Measurements from ENCODE around the gene NGEF.
"Not testable (repeated sequence)": the region's sequence is repeated elsewhere in the genome, so short reads cannot be mapped to it uniquely, and the experiment has no call there.

The NGEF gene

DNA sequence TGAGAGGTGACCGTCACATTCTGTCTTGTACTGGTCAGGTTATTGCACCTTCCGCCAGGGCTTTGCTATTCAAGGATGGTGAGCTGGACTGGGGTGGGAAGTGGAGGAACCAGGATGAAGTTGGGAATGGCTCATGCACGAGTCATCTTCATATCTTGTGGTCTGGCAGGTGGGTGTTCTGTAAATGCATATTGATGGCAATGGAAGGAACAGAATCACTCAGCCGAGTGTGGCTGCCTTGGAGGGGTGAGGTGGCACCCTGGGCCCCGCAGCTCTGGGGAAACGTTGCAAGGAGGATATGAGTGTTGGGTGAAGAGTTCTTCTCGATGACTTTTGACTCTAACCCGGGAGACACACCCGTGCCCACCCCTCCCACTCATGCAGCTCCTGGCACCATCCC is 20.6 kb upstream of the NGEF start:
- Mint-ChIP-seq H3K4me1 (no peaks in the 10 kb centered on the region), H3K27me3 (no peaks in the 10 kb centered on the region), H3K27ac (no peak overlapping the region), H3K9me3 (no peaks in the 10 kb centered on the region), H3K4me3 (no peak overlapping the region)
- ATAC-seq, result no peak
- DNase-seq, result no peak

DNA sequence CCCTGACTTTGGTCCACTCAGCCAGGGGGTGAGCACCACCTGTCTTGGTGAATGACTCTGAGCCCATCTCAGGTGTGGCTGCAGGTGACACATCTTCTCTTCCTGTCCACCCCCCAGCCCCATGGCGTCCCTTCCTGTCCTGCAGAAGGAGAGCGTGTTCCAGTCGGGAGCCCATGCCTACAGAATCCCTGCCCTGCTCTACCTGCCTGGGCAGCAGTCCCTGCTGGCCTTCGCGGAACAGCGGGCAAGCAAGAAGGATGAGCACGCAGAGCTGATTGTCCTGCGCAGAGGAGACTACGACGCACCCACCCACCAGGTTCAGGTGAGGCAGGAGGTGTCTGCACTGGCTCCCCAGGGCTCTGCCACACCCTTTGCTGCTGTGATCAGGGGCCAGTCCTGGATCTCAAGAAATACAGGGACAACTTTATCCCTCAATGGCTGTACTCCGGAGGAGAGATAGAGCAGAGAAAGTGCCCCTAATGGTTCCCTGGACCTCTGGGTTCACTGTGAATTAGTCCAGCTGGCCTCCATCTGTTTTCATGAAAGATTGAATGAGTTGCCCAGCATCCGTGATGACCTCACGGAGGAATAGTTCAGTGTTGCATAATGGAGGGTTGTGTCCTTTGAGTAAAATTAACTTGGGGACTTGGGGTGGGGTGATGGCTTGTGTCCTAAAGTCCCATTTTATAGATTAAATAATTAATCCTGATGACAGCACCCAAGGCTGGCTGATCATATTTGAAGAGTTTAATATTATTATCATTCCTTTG is 19.7 kb upstream of the NGEF start, which contains the start of gene NEU2:
Gene NEU2 (plus strand): TSS at position 122 of the 770 bp plus-strand sequence. CDS start 0 bp downstream, at position 122.
- ATAC-seq, result no peak
- Mint-ChIP-seq H3K27ac (peak within 1 kb of the TSS; percentile 15 to 69), H3K9me3 (no peaks in the 10 kb centered on the region), H3K4me3 (no peak within 1 kb of the TSS), H3K4me1 (no peaks in the 10 kb centered on the region), H3K27me3 (no peaks in the 10 kb centered on the region)
- DNase-seq, result no peak

DNA sequence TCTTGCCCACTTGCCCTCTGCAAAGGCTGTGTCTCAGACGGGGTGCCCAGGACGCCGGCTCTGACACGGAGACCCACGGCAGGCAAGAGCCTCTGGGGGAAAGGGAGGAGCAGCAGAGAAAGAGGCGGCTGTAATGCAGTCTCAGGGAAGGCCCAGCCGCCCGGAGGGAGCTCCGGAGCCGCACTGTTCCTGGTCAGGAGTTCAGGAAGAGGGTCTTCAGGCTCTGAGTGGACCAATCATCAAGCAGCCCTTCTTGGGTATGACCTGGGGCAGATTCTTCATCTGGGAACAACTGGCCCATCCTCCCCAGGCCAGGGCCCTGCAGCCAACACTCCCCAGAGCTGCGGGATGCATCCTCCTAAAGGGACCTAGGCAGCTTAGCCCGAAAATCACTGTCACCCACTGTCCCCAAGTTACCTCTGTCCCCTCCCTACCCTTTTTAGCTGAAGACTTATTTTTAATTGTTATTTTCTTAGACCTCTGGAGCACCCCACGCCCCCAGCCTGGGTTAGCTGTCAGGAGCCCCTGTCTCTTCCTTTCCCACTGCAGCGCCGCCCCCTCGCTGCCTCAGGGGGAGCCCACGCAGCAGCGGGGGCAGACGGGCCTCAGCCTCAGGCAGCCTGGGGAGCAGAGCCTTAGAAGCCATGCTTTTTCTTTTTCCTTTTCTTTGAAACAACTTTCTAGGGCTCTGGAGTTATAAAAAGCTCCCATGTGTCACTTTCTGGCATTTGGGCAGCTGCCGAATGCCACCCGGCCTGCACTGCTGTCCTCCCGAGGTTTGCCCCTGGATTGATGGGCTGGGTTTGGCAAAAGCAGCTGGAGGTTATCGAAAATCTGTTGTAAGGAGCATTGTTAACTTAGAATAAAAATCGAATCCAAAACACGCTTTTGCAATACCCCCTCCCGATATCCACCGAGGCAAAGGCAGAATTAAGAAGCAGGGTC is 18.8 kb upstream of the NGEF start:
- H3K4me3 Mint-ChIP-seq, result no peak overlapping the region
- no peaks in the 10 kb centered on the region for H3K4me1 Mint-ChIP-seq
- H3K27me3 Mint-ChIP-seq, result no peaks in the 10 kb centered on the region
- ATAC-seq, result no peak
- DNase-seq, result no peak
- no peaks in the 10 kb centered on the region for H3K9me3 Mint-ChIP-seq
- H3K27ac Mint-ChIP-seq, result peak overlapping the region; percentile 15 to 69

DNA sequence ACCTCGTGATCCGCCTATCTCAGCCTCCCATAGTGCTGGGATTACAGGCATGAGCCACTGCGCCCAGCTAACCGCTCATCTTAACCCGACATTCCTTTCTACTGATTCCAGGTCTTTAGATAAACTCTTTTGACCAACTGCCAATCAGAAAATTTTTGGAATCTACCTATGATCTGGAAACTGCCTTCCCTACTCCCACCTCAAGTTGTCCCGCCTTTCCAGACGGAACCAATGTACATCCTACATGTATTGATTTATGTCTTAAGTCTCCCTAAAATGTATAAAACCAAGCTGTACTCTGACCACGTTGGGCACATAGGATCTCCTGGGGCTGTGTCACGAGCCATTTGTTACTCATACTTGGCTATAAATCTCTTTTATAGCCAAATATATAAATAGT is 16.3 kb upstream of the NGEF start:
- Mint-ChIP-seq H3K27me3 (no peaks in the 10 kb centered on the region), H3K27ac (no peak overlapping the region), H3K4me3 (no peak overlapping the region), H3K9me3 (no peaks in the 10 kb centered on the region), H3K4me1 (no peaks in the 10 kb centered on the region)
- ATAC-seq (no peak), DNase-seq (no peak)

DNA sequence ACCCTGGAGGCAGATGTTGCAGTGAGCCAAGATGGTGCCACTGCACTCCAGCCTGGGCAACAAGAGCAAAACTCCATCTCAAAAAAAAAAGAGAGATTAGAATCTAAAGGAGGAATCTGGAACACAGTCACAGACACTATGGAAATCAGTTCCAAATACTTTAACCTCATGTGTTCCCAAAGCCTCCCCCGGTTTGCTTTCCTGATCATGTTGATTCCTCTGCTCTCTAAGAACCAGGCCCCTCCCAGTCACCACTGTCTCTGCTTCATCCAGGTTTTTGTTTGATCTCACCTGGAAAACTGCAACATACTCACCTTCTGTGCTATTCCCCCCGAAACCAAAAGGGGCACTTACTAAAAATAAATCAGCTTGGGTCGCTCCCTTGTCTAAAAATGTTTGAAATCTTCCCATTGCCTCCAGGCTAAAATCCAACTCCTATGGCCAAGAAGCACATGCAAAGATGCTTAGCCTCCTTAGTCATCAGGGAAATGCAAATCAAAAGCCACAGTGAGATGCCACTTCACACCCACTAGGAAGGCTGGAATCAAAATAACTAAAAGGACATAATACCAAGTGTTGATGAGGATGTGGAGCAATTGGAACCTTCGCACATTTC is 13.2 kb upstream of the NGEF start:
- Mint-ChIP-seq H3K4me3 (no peak overlapping the region), H3K27ac (no peak overlapping the region), H3K9me3 (no peaks in the 10 kb centered on the region), H3K27me3 (no peaks in the 10 kb centered on the region), H3K4me1 (no peaks in the 10 kb centered on the region)
- ATAC-seq (no peak), DNase-seq (no peak)

DNA sequence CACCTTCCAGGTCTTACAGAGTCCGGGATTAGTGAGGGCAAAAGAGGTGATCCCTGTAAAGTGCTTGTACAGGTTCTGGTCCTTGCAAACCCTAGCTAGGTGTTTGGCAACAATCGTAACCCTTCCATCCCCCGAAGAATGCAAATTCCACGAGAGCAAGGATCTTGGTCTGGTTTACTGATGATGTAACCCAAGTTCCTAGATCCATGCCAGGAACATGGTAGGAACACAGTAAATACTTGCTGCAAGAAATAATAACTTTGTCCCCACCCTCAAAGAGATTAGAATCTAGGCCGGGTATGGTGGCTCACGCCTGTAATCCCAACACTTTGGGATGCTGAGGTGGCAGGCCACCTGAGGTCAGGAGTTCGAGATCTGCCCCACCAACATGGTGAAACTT is 12.7 kb upstream of the NGEF start:
- Mint-ChIP-seq H3K4me3 (no peak overlapping the region), H3K9me3 (no peaks in the 10 kb centered on the region), H3K4me1 (no peaks in the 10 kb centered on the region), H3K27ac (no peak overlapping the region), H3K27me3 (no peaks in the 10 kb centered on the region)
- ATAC-seq (no peak), DNase-seq (no peak)

DNA sequence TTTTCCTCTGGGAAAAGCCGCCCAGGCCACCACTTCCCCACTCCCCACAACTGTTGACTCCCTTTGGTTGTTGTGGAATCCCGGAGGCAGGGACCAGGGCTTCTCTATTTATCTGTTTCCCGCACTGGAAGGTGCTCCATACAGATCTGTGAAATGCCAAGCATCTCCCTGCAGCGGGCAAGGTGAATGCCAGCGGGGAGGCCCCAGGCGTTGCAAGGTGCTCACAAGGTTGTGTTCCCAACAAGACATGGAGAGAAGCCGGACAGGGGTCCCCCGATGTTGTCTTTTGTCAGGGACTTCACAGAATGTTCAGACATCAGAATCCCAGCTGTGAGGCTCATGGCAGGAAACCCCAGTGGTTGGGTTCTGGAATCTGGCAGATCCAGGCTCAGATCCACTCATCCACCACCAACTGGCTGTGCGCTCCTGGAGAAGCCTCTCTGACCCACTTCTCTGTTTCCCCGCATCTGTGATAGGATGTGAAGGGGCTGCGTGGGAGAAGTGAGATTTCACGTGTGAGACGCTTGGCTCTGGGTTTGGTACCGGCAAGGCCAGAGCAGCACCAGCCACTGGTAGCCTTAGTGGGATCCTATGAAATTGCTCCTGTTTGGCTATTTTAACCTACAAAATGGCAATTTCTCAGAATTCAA is 10.8 kb upstream of the NGEF start:
- H3K9me3 Mint-ChIP-seq, result no peaks in the 10 kb centered on the region
- H3K4me3 Mint-ChIP-seq, result no peak overlapping the region
- DNase-seq (no peak), ATAC-seq (no peak)
- no peaks in the 10 kb centered on the region for H3K4me1 Mint-ChIP-seq
- no peaks in the 10 kb centered on the region for H3K27me3 Mint-ChIP-seq
- no peak overlapping the region for H3K27ac Mint-ChIP-seq

DNA sequence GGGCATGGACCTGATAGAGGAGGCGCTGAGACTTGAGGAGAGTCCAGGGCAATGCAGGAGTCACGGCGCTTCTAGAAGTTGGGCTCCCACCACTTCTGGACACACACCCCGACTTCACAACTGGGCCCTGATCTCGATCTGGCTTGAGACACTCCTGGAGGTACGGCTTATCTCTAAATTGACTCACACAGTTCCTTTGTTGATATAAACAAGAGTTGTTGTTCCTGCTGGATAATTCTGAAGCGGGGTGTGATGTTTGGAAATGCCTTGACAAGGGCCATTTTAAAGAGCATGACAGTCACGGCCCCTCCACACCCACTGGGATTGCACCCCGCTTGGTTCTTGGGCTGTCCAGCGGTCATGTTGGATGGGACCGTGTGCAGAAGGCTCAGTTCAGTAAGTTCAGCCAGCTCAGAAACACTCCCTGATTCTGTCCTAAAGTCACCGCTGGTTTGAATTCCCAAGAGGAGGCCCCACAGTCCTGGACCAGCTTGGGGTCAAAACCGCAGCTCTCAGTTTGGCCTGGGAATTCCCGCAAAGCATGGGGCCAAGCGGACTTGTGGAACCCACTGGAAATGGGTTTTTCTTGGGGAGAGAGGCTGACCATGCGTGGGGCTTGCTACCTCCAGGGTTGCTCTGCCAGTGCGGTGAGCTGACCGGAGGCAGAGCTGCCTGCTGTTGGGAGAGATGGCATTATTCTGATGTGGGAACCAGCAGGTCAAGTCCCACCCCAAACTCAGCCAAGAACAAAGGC is 10.1 kb upstream of the NGEF start:
- ATAC-seq (no peak), DNase-seq (no peak)
- H3K9me3 Mint-ChIP-seq, result no peaks in the 10 kb centered on the region
- H3K27me3 Mint-ChIP-seq, result no peaks in the 10 kb centered on the region
- H3K27ac Mint-ChIP-seq, result no peak overlapping the region
- H3K4me3 Mint-ChIP-seq, result no peak overlapping the region
- no peaks in the 10 kb centered on the region for H3K4me1 Mint-ChIP-seq

DNA sequence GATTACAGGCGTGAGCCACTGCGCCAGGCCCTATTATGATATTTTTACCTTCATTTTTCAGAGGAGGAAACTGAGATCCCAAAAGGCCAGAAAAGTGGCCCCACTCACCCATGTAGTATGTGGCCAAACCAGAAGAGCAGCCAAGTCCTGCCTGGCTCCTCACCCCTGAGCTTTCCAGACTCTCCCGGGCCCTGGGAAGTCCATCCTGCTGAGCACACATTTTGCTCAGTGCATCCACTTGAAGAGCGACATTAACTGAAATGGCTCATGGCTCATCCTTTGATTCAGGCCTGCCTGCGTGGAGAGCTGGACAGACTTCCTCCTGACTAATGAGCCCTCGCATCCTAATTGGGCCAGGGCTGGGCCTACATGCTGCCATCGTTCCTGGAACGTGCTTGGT is 9.5 kb upstream of the NGEF start:
- Mint-ChIP-seq H3K4me1 (no peaks in the 10 kb centered on the region), H3K27ac (no peak overlapping the region), H3K4me3 (no peak overlapping the region), H3K9me3 (peaks cover 0 to 2% of the 10 kb centered on the region in 2 donors), H3K27me3 (no peaks in the 10 kb centered on the region)
- ATAC-seq (no peak), DNase-seq (no peak)

DNA sequence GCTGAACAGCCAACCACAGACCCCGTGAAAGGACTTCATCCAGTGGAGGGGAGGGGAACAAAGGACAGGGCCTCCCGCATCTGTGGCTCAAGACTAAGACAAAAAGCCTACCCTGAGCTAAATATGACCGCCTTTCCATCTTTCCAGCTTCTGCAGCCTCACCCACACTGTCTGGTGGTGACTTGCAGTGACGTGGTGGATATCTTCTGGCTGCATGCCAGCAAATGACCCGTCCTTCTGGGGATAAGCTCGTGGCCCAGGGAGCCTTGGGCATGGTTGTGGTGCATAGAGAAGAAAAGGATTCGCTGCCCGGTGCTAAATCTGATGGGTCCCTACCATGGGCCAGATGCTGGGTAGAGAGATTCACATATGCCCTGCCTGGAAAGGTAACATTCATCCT is 8.7 kb upstream of the NGEF start:
- no peak for DNase-seq
- peaks cover 0 to 6% of the 10 kb centered on the region in 2 donors for H3K9me3 Mint-ChIP-seq
- no peak for ATAC-seq
- H3K4me1 Mint-ChIP-seq, result no peaks in the 10 kb centered on the region
- no peak overlapping the region for H3K4me3 Mint-ChIP-seq
- no peak overlapping the region for H3K27ac Mint-ChIP-seq
- no peaks in the 10 kb centered on the region for H3K27me3 Mint-ChIP-seq

DNA sequence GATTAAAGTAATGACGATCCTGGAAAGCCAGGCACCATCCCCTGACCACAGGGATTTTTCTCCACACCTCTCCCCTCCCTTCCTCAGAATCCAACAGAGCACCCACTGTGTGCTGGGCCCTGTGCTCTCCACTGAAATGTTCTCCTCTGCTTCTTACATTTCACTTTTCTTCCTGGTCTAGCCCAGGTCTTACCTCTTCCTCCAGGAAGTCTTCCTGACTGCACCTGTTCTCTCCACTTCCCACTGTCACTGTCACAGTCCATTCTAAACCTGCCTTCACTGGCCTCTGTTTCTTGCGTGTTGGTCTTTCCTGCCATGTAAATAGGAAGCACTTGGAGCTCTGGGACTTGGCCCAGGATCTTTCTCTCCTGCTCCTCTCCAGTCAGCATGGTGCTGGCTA is 7.4 kb upstream of the NGEF start:
- ATAC-seq, result no peak
- no peak for DNase-seq
- Mint-ChIP-seq H3K27me3 (no peaks in the 10 kb centered on the region), H3K4me3 (no peak overlapping the region), H3K4me1 (no peaks in the 10 kb centered on the region), H3K27ac (no peak overlapping the region), H3K9me3 (peaks cover 0 to 9% of the 10 kb centered on the region in 2 donors)

DNA sequence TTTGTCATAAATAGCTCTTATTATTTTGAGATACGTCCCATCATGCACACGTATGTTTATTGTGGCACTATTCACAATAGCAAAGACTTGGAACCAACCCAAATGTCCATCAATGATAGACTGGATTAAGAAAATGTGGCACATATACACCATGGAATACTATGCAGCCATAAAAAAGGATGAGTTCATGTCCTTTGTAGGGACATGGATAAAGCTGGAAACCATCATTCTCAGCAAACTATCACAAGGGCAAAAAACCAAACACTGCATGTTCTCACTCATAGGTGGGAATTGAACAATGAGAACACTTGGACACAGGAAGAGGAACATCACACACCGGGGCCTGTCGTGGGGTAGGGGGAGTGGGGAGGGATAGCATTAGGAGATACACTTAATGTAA is 6.6 kb upstream of the NGEF start:
- peaks cover 0 to 16% of the 10 kb centered on the region in 2 donors for H3K9me3 Mint-ChIP-seq
- not testable (repeated sequence) for DNase-seq, H3K4me3 Mint-ChIP-seq, ATAC-seq, H3K27ac Mint-ChIP-seq, H3K27me3 Mint-ChIP-seq, H3K4me1 Mint-ChIP-seq

DNA sequence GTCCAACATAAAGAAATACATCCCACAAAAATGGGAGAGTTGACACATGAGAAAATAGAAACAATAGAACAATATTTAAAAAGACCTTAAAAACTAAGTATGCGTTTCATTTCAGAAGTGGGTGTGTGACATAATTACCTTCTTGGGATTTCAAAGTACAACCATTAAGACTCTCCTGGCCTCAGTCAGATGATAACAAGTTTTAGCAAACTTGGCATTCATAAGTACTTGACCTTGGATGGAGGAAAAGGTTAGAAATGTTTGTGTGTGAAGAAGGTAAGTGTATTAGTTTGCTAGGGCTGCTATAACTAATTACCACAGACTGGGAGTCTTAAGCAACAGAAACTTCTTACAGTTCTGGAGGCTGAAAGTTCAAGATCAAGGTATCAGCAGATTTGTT is 4.9 kb upstream of the NGEF start:
- Mint-ChIP-seq H3K9me3 (peaks cover 0 to 16% of the 10 kb centered on the region in 2 donors), H3K27me3 (no peaks in the 10 kb centered on the region), H3K4me1 (no peaks in the 10 kb centered on the region), H3K4me3 (no peak overlapping the region), H3K27ac (no peak overlapping the region)
- no peak for ATAC-seq
- DNase-seq, result no peak

DNA sequence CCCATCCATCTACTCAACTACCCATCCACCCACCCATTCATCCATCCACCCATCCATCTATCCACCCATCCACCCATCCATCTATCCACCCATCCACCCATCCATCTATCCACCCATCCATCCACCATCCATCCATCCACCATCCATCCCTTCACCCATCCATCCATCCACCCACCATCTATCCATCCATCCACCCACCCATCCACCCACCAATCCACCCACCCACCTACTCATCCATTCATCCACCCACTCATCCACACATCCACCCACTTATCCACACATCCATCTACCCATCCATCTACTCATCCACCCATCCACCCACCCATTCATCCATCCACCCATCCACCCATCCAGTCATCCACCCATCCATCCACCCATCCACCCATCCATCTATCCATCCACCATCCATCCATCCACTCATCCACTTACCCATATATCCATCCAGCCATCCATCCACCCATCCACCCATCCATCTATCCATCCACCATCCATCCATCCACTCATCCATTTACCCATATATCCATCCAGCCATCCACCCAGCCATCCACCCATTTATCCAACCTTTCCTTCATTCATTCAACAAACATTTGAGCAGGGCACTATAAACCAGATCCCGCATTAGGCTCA is 2.1 kb upstream of the NGEF start:
- no peak overlapping the region for H3K27ac Mint-ChIP-seq
- no peak overlapping the region for H3K4me3 Mint-ChIP-seq
- no peaks in the 10 kb centered on the region for H3K27me3 Mint-ChIP-seq
- no peak for ATAC-seq
- peaks cover 0 to 16% of the 10 kb centered on the region in 2 donors for H3K9me3 Mint-ChIP-seq
- no peaks in the 10 kb centered on the region for H3K4me1 Mint-ChIP-seq
- DNase-seq, result no peak

All from stimulated activated naive CD8-positive, alpha-beta T cell treated with anti-CD3 and anti-CD28 coated beads, Interleukin-15, amount 100 ng/mL, for 72 hours (primary cell).